GM19395 (cell line): Measurements from ENCODE around the gene CFAP92.
"Not testable (repeated sequence)": the region's sequence is repeated elsewhere in the genome, so short reads cannot be mapped to it uniquely, and the experiment has no call there.

Source experiments
- ATAC-seq: cut with Tn5 transposase; IDR thresholded peaks from one replicate; pipeline ENCODE4 v1.9.1; 2021; ENCODE audit warnings: mild to moderate bottlenecking, moderate library complexity; ENCODE audit not compliant: unreplicated experiment

Gene CFAP92

GRCh38 chr3:128870347-128870746 lies 123.5 kb downstream of the CFAP92 start:
- no peak for ATAC-seq

- ATAC-seq: no peak
These were observed 126.4 kb downstream of the CFAP92 start for GRCh38 chr3:128867200-128868125.

DNA sequence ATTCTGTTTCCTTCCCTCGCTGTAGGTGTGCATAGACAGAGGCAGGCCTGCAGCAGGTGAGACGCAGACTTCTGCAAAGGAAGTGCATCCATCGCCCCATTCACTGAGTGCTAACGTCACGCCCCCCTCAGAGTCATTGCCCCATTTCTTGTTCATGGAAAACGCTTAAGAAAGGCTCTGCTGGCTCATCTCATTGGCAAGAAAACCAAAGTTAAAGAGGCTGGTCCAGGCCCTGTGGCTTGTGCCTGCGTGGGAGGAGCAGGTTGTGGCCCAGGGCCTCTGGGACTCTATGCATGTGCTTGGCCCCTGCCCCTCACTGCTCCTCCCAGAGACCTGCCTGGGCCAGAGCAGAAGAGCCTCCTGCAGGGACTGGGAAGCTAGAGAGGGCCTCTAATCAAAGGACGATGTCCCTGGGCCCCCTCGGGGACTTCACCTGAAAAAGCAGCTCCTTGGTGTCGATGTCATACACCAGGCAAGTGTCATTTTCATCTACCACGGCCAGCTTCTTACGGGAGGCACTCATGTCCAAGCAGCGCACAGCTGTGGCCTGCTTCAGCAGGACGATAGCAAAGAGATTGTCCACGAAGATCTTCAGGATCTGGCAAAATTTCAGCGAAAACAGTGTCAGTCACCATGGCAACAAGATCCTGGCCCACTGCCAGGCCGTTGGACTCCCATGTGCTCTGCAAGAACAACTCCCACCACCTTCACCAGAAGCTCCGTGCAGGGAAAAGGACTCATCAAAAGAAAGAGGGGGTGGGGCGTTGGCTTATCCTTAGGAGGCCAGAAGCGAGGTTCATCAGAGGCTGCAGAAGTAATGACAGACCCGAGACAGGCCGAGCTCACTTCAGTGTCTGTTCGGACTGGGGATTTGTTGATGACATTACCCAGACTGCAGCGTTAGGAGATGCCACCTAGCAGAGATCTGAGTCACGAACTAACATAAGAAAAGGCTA lies 128.7 kb downstream of the CFAP92 start:
- ATAC-seq: not testable (repeated sequence)

DNA sequence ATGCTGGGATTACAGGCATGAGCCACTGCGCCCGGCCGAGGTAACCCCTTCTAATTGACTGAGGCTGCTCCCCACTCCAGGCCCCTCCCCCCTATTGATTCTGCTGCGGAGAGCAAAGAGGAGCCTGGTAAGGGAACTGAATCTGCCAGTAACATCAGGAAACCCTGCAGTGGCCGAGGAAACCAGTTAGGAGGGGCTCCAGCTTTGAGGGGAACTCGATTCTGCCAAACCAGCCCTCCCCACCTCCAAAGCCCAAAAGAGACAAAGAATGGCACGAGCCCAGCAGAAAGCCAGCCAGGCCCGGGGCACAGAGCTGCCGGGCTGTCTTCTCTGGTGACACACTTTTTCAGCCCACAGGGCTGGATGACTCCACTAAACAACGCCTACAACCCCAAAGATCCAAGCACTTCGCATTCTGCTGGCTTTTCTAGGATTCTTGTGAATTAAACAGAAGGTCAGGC lies 129.5 kb downstream of the CFAP92 start:
- ATAC-seq: no peak

GRCh38 chr3:128863560-128863959 lies 130.3 kb downstream of the CFAP92 start:
- no peak for ATAC-seq

- ATAC-seq: no peak
These were observed 132.4 kb downstream of the CFAP92 start for GRCh38 chr3:128861491-128861890.
